HepG2 (cell line): ENCODE results near the gene PLXNB2. TPM values are rescaled to one million over a fixed set of nuclear protein-coding genes. Genes with fewer than 3 reads are reported as not detected.
A peak's percentile ranks its signal among the peaks of the same experiment; 100 is the strongest.

Experiments
- ASH2L ChIP-seq: fragments of 300-600, 200-600 bp; sonication (generic); IDR thresholded peaks from 2 replicates; pipeline ENCODE4 v1.7.0; 2017; ENCODE audit warnings: low read depth, mild to moderate bottlenecking, moderate library complexity, mixed read lengths, low read length; ENCODE audit not compliant: insufficient read length
- MYNN ChIP-seq: sonication (generic); formaldehyde crosslinking; IDR thresholded peaks from 2 replicates; pipeline ENCODE4 v1.4.0; 2020; ENCODE audit warnings: mild to moderate bottlenecking, low read depth, missing genetic modification reagents
- SNAPC4 ChIP-seq: sonication (generic); formaldehyde crosslinking; IDR thresholded peaks from 2 replicates; pipeline ENCODE4 v1.4.0; 2020; ENCODE audit warnings: mild to moderate bottlenecking, missing genetic modification reagents
- XRCC5 ChIP-seq: fragments of 200-400 bp; formaldehyde crosslinking; optimal IDR thresholded peaks from 2 replicates; pipeline ENCODE3; 2017; ENCODE audit warnings: mild to moderate bottlenecking, low read length
- YEATS2 ChIP-seq: sonication (generic); formaldehyde crosslinking; IDR thresholded peaks from 2 replicates; pipeline ENCODE4 v1.4.0; 2020; ENCODE audit warnings: missing genetic modification reagents, borderline replicate concordance
- ZNF160 ChIP-seq: sonication (generic); formaldehyde crosslinking; IDR thresholded peaks from 2 replicates; pipeline ENCODE4 v1.8.0; 2022; ENCODE audit warnings: mild to moderate bottlenecking, inconsistent platforms, missing genetic modification reagents
- ZNF20 ChIP-seq: sonication (generic); formaldehyde crosslinking; IDR thresholded peaks from 2 replicates; pipeline ENCODE4 v1.4.0; 2020; ENCODE audit warnings: mild to moderate bottlenecking, moderate library complexity, missing genetic modification reagents
- ZNF232 ChIP-seq: sonication (generic); formaldehyde crosslinking; IDR thresholded peaks from 2 replicates; pipeline ENCODE4 v1.4.0; 2020; ENCODE audit warnings: missing genetic modification reagents, borderline replicate concordance
- ZNF296 ChIP-seq: sonication (generic); formaldehyde crosslinking; conservative IDR thresholded peaks from 2 replicates; pipeline ENCODE4 v1.5.0; 2020; ENCODE audit warnings: mild to moderate bottlenecking, missing genetic modification reagents
- ZNF549 ChIP-seq: sonication (generic); formaldehyde crosslinking; IDR thresholded peaks from 2 replicates; pipeline ENCODE4 v1.5.0; 2020; ENCODE audit warnings: missing genetic modification reagents
- ZNF639 ChIP-seq: conservative IDR thresholded peaks from 2 replicates; pipeline ENCODE4 v1.6.1; 2018; ENCODE audit warnings: missing genetic modification reagents
- ZNF775 ChIP-seq: sonication (generic); formaldehyde crosslinking; IDR thresholded peaks from 2 replicates; pipeline ENCODE4 v1.4.0; 2020; ENCODE audit warnings: missing genetic modification reagents, mild to moderate bottlenecking, moderate library complexity, borderline replicate concordance
- polyA plus RNA-seq, 8 experiments: library from polyadenylated mRNA; depleted of rRNA in 3 of 8; stranded (reverse) in 7 of 8; unstranded in 1 of 8; fragments of >200 nt; fragmentation: Illumina TruSeq in 4 of 8; extraction: Trizol in 4 of 8; gene quantifications; 2 replicates each; pipeline versions ENCODE4 v1.2.1 to v1.2.3, GENCODE V29; 2011 to 2016; ENCODE audit warnings: low read depth in 4 of 8, missing spikeins in 1 of 8, mixed read lengths in 1 of 8; ENCODE audit not compliant: insufficient read depth in 1 of 8
- total RNA-seq, 5 experiments: library from RNA; depleted of rRNA; stranded (reverse); fragments of >200 nt; fragmentation: Illumina TruSeq; extraction: Trizol; gene quantifications; 2 replicates each; pipeline ENCODE4 v1.2.3, GENCODE V29; 2016; ENCODE audit warnings: low read depth in 1 of 5
- TF ChIP-seq, protein P1 (sequence below): sonication (generic); formaldehyde crosslinking; IDR thresholded peaks from 2 replicates; pipeline ENCODE4 v1.4.0; 2020; ENCODE audit warnings: missing genetic modification reagents
- TF ChIP-seq, protein P2 (sequence below): IDR thresholded peaks from 2 replicates; pipeline ENCODE4 v1.6.1; 2016; ENCODE audit warnings: mild to moderate bottlenecking

The PLXNB2 gene
- total and polyA plus RNA-seq, 2 of the 13 experiments (the other 11 are each of a cell fraction or from before 2014, with no cell fraction given): 32.6 to 68.9 TPM

GRCh38 chr22:50250555-50251476 is 56.6 kb downstream of the PLXNB2 start, which contains the start of gene HDAC10 (continued):
- TF ChIP-seq, protein P1, sequence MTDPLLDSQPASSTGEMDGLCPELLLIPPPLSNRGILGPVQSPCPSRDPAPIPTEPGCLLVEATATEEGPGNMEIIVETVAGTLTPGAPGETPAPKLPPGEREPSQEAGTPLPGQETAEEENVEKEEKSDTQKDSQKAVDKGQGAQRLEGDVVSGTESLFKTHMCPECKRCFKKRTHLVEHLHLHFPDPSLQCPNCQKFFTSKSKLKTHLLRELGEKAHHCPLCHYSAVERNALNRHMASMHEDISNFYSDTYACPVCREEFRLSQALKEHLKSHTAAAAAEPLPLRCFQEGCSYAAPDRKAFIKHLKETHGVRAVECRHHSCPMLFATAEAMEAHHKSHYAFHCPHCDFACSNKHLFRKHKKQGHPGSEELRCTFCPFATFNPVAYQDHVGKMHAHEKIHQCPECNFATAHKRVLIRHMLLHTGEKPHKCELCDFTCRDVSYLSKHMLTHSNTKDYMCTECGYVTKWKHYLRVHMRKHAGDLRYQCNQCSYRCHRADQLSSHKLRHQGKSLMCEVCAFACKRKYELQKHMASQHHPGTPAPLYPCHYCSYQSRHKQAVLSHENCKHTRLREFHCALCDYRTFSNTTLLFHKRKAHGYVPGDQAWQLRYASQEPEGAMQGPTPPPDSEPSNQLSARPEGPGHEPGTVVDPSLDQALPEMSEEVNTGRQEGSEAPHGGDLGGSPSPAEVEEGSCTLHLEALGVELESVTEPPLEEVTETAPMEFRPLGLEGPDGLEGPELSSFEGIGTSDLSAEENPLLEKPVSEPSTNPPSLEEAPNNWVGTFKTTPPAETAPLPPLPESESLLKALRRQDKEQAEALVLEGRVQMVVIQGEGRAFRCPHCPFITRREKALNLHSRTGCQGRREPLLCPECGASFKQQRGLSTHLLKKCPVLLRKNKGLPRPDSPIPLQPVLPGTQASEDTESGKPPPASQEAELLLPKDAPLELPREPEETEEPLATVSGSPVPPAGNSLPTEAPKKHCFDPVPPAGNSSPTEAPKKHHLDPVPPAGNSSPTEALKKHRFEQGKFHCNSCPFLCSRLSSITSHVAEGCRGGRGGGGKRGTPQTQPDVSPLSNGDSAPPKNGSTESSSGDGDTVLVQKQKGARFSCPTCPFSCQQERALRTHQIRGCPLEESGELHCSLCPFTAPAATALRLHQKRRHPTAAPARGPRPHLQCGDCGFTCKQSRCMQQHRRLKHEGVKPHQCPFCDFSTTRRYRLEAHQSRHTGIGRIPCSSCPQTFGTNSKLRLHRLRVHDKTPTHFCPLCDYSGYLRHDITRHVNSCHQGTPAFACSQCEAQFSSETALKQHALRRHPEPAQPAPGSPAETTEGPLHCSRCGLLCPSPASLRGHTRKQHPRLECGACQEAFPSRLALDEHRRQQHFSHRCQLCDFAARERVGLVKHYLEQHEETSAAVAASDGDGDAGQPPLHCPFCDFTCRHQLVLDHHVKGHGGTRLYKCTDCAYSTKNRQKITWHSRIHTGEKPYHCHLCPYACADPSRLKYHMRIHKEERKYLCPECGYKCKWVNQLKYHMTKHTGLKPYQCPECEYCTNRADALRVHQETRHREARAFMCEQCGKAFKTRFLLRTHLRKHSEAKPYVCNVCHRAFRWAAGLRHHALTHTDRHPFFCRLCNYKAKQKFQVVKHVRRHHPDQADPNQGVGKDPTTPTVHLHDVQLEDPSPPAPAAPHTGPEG: no peak
- TF ChIP-seq ZNF160 (peak; percentile 9; the same call in 1 of the 2 replicates), ASH2L (peak; percentile 51), ZNF296 (CRISPR knock-in tag) (no peak), ZNF775 (CRISPR knock-in tag) (no peak), ZNF639 (CRISPR knock-in tag) (no peak), ZNF232 (CRISPR knock-in tag) (no peak), ZNF549 (CRISPR knock-in tag) (no peak), ZNF20 (no peak), SNAPC4 (no peak), MYNN (no peak), XRCC5 (no peak), YEATS2 (CRISPR knock-in tag) (no peak)
- TF ChIP-seq, protein P2, sequence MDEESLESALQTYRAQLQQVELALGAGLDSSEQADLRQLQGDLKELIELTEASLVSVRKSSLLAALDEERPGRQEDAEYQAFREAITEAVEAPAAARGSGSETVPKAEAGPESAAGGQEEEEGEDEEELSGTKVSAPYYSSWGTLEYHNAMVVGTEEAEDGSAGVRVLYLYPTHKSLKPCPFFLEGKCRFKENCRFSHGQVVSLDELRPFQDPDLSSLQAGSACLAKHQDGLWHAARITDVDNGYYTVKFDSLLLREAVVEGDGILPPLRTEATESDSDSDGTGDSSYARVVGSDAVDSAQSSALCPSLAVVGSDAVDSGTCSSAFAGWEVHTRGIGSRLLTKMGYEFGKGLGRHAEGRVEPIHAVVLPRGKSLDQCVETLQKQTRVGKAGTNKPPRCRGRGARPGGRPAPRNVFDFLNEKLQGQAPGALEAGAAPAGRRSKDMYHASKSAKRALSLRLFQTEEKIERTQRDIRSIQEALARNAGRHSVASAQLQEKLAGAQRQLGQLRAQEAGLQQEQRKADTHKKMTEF: no peak
